GM23338 (cell line): ENCODE results near the gene HSPA14. TPM values are rescaled to one million over a fixed set of nuclear protein-coding genes. Genes with fewer than 3 reads are reported as not detected.

ENCODE experiments used
- ATAC-seq: fragments of 200-7000 bp; cut with Tn5 transposase; 3 replicates; pipeline ENCODE4 v1.9.1; 2020
- DNase-seq: peaks from one replicate; pipeline ENCODE4 v3.0.0-alpha.2; 2015; ENCODE audit warnings: low spot score
- H2AFZ ChIP-seq: fragments of 200-600 bp; sonication (generic); 2 replicates; pipeline ENCODE4 v1.8.0; 2016; ENCODE audit warnings: antibody characterized with exemption, mild to moderate bottlenecking, moderate library complexity
- H3F3A ChIP-seq: fragments of 200-600 bp; sonication (generic); replicated peaks from 2 replicates; pipeline ENCODE4 v1.8.0; 2017; ENCODE audit warnings: antibody characterized with exemption, mixed run types, low read depth
- H3K27ac ChIP-seq: fragments of 200-600 bp; sonication (generic); 2 replicates; pipeline ENCODE4 v1.6.1; 2016; ENCODE audit warnings: low read depth
- H3K27me3 ChIP-seq: fragments of 200-600 bp; sonication (generic); 2 replicates; pipeline ENCODE4 v1.8.0; 2016; ENCODE audit warnings: mild to moderate bottlenecking, mixed run types, moderate library complexity; ENCODE audit not compliant: insufficient read depth
- H3K36me3 ChIP-seq: fragments of 200-600 bp; sonication (generic); 2 replicates; pipeline ENCODE4 v1.8.0; 2016; ENCODE audit warnings: mild to moderate bottlenecking; ENCODE audit not compliant: insufficient read depth
- H3K4me1 ChIP-seq: fragments of 200-600 bp; sonication (generic); 2 replicates; pipeline ENCODE4 v1.8.0; 2016; ENCODE audit warnings: mild to moderate bottlenecking, moderate library complexity; ENCODE audit not compliant: insufficient read depth
- H3K4me2 ChIP-seq: fragments of 200-600 bp; sonication (generic); 2 replicates; pipeline ENCODE4 v1.7.1; 2017; ENCODE audit warnings: mixed run types
- H3K4me3 ChIP-seq: fragments of 200-600 bp; sonication (generic); 2 replicates; pipeline ENCODE4 v1.6.1; 2016; ENCODE audit warnings: mixed run types
- H3K79me2 ChIP-seq: fragments of 200-600 bp; sonication (generic); replicated peaks from 2 replicates; pipeline ENCODE4 v1.8.0; 2017; ENCODE audit warnings: mild to moderate bottlenecking; ENCODE audit not compliant: insufficient read depth
- H3K9me2 ChIP-seq: fragments of 200-600 bp; sonication (generic); 2 replicates; pipeline ENCODE4 v1.8.0; 2017; ENCODE audit not compliant: insufficient read depth
- H4K20me1 ChIP-seq: fragments of 200-600 bp; sonication (generic); replicated peaks from 2 replicates; pipeline ENCODE4 v1.8.0; 2017; ENCODE audit warnings: mild to moderate bottlenecking; ENCODE audit not compliant: insufficient read depth
- H3K27ac Mint-ChIP-seq: 2 replicates; pipeline ENCODE4 v1.8.0; 2020; ENCODE audit warnings: inconsistent platforms, mild to moderate bottlenecking, moderate library complexity, mixed read lengths
- H3K27me3 Mint-ChIP-seq: 3 replicates; pipeline ENCODE4 v1.8.0; 2022; ENCODE audit warnings: low read depth, mild to moderate bottlenecking, moderate library complexity, mixed read lengths, inconsistent platforms; ENCODE audit not compliant: insufficient read depth, poor library complexity
- H3K36me3 Mint-ChIP-seq: 3 replicates; pipeline ENCODE4 v1.8.0; 2021; ENCODE audit warnings: low read depth, mild to moderate bottlenecking, inconsistent platforms, moderate library complexity, mixed read lengths
- H3K4me1 Mint-ChIP-seq: 3 replicates; pipeline ENCODE4 v1.8.0; 2020; ENCODE audit warnings: mild to moderate bottlenecking, inconsistent platforms, mixed read lengths
- H3K4me3 Mint-ChIP-seq: 3 replicates; pipeline ENCODE4 v1.8.0; 2021; ENCODE audit warnings: moderate library complexity, mild to moderate bottlenecking, inconsistent platforms, mixed read lengths
- H3K9me3 Mint-ChIP-seq: 3 replicates; pipeline ENCODE4 v1.8.0; 2020; ENCODE audit warnings: moderate library complexity, mild to moderate bottlenecking, inconsistent platforms, mixed read lengths
- CREB1 ChIP-seq: fragments of 250-450 bp; sonication (Bioruptor Pico); IDR thresholded peaks from 2 replicates; pipeline ENCODE4 v1.5.0; 2020; ENCODE audit warnings: low read depth, mild to moderate bottlenecking, moderate library complexity
- EZH2 ChIP-seq: fragments of 200-600 bp; sonication (generic); IDR thresholded peaks from one replicate; pipeline ENCODE4 v1.8.0; 2017; ENCODE audit warnings: antibody characterized with exemption, mild to moderate bottlenecking, low read depth; ENCODE audit not compliant: unreplicated experiment
- EZH2phosphoT487 ChIP-seq: fragments of 200-600 bp; sonication (generic); IDR thresholded peaks from one replicate; pipeline ENCODE4 v1.8.1; 2018; ENCODE audit warnings: antibody characterized with exemption; ENCODE audit not compliant: unreplicated experiment
- JUNB ChIP-seq: IDR thresholded peaks from one replicate; pipeline ENCODE4 v1.6.1; 2016; ENCODE audit warnings: antibody characterized with exemption; ENCODE audit not compliant: unreplicated experiment
- NANOG ChIP-seq: IDR thresholded peaks from 2 replicates; pipeline ENCODE4 v1.6.1; 2016; ENCODE audit warnings: antibody characterized with exemption, borderline replicate concordance
- POLR2AphosphoS5 ChIP-seq: IDR thresholded peaks from 2 replicates; pipeline ENCODE4 v1.6.1; 2016; ENCODE audit warnings: antibody characterized with exemption, low read depth
- ZNF114 ChIP-seq: fragments of 250-450 bp; sonication (Bioruptor Pico); IDR thresholded peaks from 2 replicates; pipeline ENCODE4 v1.5.0; 2020; ENCODE audit warnings: mild to moderate bottlenecking, moderate library complexity
- ZNF331 ChIP-seq: fragments of 250-450 bp; sonication (Bioruptor Pico); IDR thresholded peaks from 2 replicates; pipeline ENCODE4 v1.5.0; 2020; ENCODE audit warnings: low read depth, mild to moderate bottlenecking, moderate library complexity
- polyA plus RNA-seq: library from polyadenylated mRNA; unstranded; fragments of >200 nt; fragmentation: Nextera tagmentation; extraction: Ambion mirVana; gene quantifications from 2 replicates; pipeline ENCODE4 v1.2.1, GENCODE V29; 2016
- total RNA-seq: library from RNA; depleted of rRNA; stranded (reverse); fragments of >200 nt; shearing (Covaris generic); gene quantifications from 2 replicates; pipeline ENCODE4 v1.2.3, GENCODE V29; 2014
- TF ChIP-seq, protein P1 (sequence below): fragments of 250-450 bp; sonication (Bioruptor Pico); IDR thresholded peaks from 2 replicates; pipeline ENCODE4 v1.5.0; 2020; ENCODE audit warnings: mild to moderate bottlenecking, moderate library complexity
- TF ChIP-seq, protein P2 (sequence below): IDR thresholded peaks from 2 replicates; pipeline ENCODE4 v1.6.1; 2016; ENCODE audit warnings: antibody characterized with exemption
- TF ChIP-seq, protein P3 (sequence below), 2 experiments: fragments of 200-600 bp in 1 of 2; sonication (generic) in 1 of 2; conservative IDR thresholded peaks; 2 replicates each; pipeline versions ENCODE4 v1.5.1 to v1.6.1; 2016 to 2017; ENCODE audit warnings: antibody characterized with exemption in 2 of 2, low read depth in 2 of 2, mild to moderate bottlenecking in 2 of 2, moderate library complexity in 1 of 2
- TF ChIP-seq, protein P4 (sequence below): IDR thresholded peaks from one replicate; pipeline ENCODE4 v1.6.1; 2018; ENCODE audit warnings: antibody characterized with exemption; ENCODE audit not compliant: unreplicated experiment

Gene HSPA14
- total and polyA plus RNA-seq, 2 experiments from 2014 or later: 32.4 to 46.5 TPM

DNA sequence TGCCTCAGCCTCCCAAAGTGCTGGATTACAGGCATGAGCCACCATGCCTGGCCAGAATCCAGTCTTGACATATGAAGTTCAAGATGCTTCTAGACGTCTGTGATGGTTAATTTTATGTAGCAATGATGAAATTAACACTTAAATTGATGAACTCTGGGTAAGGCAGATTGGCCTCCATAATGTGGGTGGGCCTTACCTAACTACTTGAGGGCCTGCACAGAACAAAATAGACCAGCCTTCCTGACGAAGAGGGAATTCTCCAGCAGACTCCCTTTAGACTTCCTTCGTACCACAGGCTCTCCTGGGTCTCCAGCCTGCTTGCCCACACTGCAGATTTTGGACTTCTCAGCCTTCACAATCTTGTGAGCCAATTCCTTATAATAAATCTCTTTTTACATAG lies 5.0 kb upstream of the HSPA14 start (continued):
- no peak for TF ChIP-seq EZH2
- no peak for TF ChIP-seq EZH2phosphoT487

DNA sequence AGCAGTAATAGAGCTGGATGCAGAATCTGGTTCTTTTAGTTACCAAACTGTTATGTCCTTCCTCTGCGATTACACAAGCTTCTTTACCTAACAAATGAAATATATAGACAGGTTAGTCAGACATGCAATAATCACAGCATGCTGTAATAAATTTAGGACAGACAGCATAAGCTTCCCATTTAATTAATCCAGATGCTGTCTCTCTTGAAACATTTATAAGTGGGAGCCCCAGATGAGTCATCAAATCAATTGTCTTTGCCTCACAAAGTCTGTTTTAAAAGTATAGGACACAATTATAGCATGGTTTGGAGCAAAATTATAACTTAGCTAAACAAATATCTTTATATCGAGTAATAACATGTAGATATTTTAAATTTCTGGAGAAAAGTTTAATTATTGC lies 1.9 kb upstream of the HSPA14 start:
- Histone ChIP-seq H3K79me2 (peaks cover 29% of the 10 kb centered on the region), H3K4me1 (peaks cover 7% of the 10 kb centered on the region), H3K27ac (no peak overlapping the region), H3F3A (no peaks in the 10 kb centered on the region), H3K4me2 (no peak overlapping the region), H3K27me3 (no peaks in the 10 kb centered on the region), H3K36me3 (peaks cover 13% of the 10 kb centered on the region), H4K20me1 (0 out of 2 replicates have a peak, but pooled peaks cover 5% of the 10 kb centered on the region), H3K9me2 (no peaks in the 10 kb centered on the region), H3K4me3 (no peak overlapping the region), H2AFZ (no peak overlapping the region)
- H3K9me3 Mint-ChIP-seq: no peaks in the 10 kb centered on the region; the same call in 2 of the 3 replicates
- H3K36me3 Mint-ChIP-seq: peaks cover 18% of the 10 kb centered on the region
- H3K27ac Mint-ChIP-seq: no peak overlapping the region
- no peak for ATAC-seq
- no peak overlapping the region for H3K4me3 Mint-ChIP-seq
- peaks cover 16% of the 10 kb centered on the region for H3K4me1 Mint-ChIP-seq
- peaks cover 6% of the 10 kb centered on the region for H3K27me3 Mint-ChIP-seq
- no peak for DNase-seq
- TF ChIP-seq, protein P1, sequence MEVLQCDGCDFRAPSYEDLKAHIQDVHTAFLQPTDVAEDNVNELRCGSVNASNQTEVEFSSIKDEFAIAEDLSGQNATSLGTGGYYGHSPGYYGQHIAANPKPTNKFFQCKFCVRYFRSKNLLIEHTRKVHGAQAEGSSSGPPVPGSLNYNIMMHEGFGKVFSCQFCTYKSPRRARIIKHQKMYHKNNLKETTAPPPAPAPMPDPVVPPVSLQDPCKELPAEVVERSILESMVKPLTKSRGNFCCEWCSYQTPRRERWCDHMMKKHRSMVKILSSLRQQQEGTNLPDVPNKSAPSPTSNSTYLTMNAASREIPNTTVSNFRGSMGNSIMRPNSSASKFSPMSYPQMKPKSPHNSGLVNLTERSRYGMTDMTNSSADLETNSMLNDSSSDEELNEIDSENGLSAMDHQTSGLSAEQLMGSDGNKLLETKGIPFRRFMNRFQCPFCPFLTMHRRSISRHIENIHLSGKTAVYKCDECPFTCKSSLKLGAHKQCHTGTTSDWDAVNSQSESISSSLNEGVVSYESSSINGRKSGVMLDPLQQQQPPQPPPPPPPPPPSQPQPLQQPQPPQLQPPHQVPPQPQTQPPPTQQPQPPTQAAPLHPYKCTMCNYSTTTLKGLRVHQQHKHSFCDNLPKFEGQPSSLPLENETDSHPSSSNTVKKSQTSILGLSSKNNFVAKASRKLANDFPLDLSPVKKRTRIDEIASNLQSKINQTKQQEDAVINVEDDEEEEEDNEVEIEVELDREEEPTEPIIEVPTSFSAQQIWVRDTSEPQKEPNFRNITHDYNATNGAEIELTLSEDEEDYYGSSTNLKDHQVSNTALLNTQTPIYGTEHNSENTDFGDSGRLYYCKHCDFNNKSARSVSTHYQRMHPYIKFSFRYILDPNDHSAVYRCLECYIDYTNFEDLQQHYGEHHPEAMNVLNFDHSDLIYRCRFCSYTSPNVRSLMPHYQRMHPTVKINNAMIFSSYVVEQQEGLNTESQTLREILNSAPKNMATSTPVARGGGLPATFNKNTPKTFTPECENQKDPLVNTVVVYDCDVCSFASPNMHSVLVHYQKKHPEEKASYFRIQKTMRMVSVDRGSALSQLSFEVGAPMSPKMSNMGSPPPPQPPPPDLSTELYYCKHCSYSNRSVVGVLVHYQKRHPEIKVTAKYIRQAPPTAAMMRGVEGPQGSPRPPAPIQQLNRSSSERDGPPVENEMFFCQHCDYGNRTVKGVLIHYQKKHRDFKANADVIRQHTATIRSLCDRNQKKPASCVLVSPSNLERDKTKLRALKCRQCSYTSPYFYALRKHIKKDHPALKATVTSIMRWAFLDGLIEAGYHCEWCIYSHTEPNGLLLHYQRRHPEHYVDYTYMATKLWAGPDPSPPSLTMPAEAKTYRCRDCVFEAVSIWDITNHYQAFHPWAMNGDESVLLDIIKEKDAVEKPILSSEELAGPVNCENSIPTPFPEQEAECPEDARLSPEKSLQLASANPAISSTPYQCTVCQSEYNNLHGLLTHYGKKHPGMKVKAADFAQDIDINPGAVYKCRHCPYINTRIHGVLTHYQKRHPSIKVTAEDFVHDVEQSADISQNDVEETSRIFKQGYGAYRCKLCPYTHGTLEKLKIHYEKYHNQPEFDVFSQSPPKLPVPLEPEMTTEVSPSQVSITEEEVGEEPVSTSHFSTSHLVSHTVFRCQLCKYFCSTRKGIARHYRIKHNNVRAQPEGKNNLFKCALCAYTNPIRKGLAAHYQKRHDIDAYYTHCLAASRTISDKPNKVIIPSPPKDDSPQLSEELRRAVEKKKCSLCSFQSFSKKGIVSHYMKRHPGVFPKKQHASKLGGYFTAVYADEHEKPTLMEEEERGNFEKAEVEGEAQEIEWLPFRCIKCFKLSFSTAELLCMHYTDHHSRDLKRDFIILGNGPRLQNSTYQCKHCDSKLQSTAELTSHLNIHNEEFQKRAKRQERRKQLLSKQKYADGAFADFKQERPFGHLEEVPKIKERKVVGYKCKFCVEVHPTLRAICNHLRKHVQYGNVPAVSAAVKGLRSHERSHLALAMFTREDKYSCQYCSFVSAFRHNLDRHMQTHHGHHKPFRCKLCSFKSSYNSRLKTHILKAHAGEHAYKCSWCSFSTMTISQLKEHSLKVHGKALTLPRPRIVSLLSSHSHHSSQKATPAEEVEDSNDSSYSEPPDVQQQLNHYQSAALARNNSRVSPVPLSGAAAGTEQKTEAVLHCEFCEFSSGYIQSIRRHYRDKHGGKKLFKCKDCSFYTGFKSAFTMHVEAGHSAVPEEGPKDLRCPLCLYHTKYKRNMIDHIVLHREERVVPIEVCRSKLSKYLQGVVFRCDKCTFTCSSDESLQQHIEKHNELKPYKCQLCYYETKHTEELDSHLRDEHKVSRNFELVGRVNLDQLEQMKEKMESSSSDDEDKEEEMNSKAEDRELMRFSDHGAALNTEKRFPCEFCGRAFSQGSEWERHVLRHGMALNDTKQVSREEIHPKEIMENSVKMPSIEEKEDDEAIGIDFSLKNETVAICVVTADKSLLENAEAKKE (CRISPR knock-in tag): no peak
- TF ChIP-seq NANOG (no peak), EZH2 (no peak), JUNB (no peak), ZNF114 (CRISPR knock-in tag) (no peak), POLR2AphosphoS5 (no peak), CREB1 (no peak), ZNF331 (CRISPR knock-in tag) (no peak), EZH2phosphoT487 (no peak)
- TF ChIP-seq, protein P2, sequence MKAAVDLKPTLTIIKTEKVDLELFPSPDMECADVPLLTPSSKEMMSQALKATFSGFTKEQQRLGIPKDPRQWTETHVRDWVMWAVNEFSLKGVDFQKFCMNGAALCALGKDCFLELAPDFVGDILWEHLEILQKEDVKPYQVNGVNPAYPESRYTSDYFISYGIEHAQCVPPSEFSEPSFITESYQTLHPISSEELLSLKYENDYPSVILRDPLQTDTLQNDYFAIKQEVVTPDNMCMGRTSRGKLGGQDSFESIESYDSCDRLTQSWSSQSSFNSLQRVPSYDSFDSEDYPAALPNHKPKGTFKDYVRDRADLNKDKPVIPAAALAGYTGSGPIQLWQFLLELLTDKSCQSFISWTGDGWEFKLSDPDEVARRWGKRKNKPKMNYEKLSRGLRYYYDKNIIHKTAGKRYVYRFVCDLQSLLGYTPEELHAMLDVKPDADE: no peak
- TF ChIP-seq, protein P3, sequence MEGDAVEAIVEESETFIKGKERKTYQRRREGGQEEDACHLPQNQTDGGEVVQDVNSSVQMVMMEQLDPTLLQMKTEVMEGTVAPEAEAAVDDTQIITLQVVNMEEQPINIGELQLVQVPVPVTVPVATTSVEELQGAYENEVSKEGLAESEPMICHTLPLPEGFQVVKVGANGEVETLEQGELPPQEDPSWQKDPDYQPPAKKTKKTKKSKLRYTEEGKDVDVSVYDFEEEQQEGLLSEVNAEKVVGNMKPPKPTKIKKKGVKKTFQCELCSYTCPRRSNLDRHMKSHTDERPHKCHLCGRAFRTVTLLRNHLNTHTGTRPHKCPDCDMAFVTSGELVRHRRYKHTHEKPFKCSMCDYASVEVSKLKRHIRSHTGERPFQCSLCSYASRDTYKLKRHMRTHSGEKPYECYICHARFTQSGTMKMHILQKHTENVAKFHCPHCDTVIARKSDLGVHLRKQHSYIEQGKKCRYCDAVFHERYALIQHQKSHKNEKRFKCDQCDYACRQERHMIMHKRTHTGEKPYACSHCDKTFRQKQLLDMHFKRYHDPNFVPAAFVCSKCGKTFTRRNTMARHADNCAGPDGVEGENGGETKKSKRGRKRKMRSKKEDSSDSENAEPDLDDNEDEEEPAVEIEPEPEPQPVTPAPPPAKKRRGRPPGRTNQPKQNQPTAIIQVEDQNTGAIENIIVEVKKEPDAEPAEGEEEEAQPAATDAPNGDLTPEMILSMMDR (conservative IDR thresholded peaks at IDR 0.05; ENCODE audit: low read depth in 2 of 2): no peak
- TF ChIP-seq, protein P4, sequence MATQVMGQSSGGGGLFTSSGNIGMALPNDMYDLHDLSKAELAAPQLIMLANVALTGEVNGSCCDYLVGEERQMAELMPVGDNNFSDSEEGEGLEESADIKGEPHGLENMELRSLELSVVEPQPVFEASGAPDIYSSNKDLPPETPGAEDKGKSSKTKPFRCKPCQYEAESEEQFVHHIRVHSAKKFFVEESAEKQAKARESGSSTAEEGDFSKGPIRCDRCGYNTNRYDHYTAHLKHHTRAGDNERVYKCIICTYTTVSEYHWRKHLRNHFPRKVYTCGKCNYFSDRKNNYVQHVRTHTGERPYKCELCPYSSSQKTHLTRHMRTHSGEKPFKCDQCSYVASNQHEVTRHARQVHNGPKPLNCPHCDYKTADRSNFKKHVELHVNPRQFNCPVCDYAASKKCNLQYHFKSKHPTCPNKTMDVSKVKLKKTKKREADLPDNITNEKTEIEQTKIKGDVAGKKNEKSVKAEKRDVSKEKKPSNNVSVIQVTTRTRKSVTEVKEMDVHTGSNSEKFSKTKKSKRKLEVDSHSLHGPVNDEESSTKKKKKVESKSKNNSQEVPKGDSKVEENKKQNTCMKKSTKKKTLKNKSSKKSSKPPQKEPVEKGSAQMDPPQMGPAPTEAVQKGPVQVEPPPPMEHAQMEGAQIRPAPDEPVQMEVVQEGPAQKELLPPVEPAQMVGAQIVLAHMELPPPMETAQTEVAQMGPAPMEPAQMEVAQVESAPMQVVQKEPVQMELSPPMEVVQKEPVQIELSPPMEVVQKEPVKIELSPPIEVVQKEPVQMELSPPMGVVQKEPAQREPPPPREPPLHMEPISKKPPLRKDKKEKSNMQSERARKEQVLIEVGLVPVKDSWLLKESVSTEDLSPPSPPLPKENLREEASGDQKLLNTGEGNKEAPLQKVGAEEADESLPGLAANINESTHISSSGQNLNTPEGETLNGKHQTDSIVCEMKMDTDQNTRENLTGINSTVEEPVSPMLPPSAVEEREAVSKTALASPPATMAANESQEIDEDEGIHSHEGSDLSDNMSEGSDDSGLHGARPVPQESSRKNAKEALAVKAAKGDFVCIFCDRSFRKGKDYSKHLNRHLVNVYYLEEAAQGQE: no peak
